Measurements from ENCODE around the gene GRAP2.

DNA sequence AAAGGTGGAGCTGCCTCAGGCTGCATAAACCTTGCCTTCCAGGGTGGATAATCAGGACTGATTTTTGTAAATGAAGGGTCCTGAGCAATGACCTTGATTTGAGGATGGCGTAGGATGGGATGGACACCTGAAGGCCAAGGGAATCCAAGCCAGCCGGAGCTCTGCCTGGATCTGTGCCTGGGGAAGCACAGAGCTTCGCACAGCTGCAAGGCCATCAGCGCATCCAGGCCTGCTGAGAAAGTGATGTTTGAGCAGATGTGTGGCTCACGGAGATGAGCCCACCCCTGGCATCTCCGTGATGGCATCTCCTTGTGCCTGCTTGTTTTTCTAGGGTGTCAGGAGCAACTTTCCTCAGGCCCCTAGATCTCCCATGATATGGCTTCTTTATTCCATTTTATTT lies 117.2 kb downstream of the GRAP2 start:
- TF ChIP-seq, protein P1, sequence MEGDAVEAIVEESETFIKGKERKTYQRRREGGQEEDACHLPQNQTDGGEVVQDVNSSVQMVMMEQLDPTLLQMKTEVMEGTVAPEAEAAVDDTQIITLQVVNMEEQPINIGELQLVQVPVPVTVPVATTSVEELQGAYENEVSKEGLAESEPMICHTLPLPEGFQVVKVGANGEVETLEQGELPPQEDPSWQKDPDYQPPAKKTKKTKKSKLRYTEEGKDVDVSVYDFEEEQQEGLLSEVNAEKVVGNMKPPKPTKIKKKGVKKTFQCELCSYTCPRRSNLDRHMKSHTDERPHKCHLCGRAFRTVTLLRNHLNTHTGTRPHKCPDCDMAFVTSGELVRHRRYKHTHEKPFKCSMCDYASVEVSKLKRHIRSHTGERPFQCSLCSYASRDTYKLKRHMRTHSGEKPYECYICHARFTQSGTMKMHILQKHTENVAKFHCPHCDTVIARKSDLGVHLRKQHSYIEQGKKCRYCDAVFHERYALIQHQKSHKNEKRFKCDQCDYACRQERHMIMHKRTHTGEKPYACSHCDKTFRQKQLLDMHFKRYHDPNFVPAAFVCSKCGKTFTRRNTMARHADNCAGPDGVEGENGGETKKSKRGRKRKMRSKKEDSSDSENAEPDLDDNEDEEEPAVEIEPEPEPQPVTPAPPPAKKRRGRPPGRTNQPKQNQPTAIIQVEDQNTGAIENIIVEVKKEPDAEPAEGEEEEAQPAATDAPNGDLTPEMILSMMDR (IDR thresholded peaks at IDR 0.05): no peak
- TF ChIP-seq POLR2A (IDR thresholded peaks at IDR 0.05) (no peak), EP300 (IDR thresholded peaks at IDR 0.05) (no peak), POLR2AphosphoS5 (IDR thresholded peaks at IDR 0.05) (no peak)

Data from gastroesophageal sphincter (tissue), 3 donors.